Measurements from ENCODE around the gene SH3GL1. TPM values are rescaled to one million over a fixed set of nuclear protein-coding genes. Genes with fewer than 3 reads are reported as not detected.
"Not testable (repeated sequence)": the region's sequence is repeated elsewhere in the genome, so short reads cannot be mapped to it uniquely, and the experiment has no call there.

The SH3GL1 gene
- total RNA-seq, 1 donor from 2014 or later: 96.6 TPM

GRCh38 chr19:4338441-4339355 lies 61.6 kb downstream of the SH3GL1 start, which contains the start of gene STAP2:
STAP2 (minus strand) TSS chr19:4338827; CDS start chr19:4338753, 74 bp downstream.
- no peak for DNase-seq (ENCODE audit: low spot score)
- peak within 1 kb of the TSS; percentile 63 for H3K4me3 Mint-ChIP-seq (ENCODE audit: unreplicated experiment)
- peak within 1 kb of the TSS; percentile 68 for H3K27ac Mint-ChIP-seq (ENCODE audit: unreplicated experiment)
- no peak for TF ChIP-seq CTCF (IDR thresholded peaks at IDR 0.05)
- no peaks in the 10 kb centered on the region for H3K27me3 Mint-ChIP-seq (ENCODE audit: low read depth)
- peaks cover 11% of the 10 kb centered on the region for H3K4me1 Mint-ChIP-seq (ENCODE audit: low read depth)
- peaks cover 3% of the 10 kb centered on the region for H3K9me3 Mint-ChIP-seq (ENCODE audit: low read depth)
- no peaks in the 10 kb centered on the region for H3K36me3 Mint-ChIP-seq (ENCODE audit: low read depth)

- H3K27me3 Mint-ChIP-seq (ENCODE audit: low read depth): no peaks in the 10 kb centered on the region
- H3K4me1 Mint-ChIP-seq (ENCODE audit: low read depth): peaks cover 11% of the 10 kb centered on the region
- H3K9me3 Mint-ChIP-seq (ENCODE audit: low read depth): peaks cover 3% of the 10 kb centered on the region
- no peak for DNase-seq (ENCODE audit: low spot score)
- no peaks in the 10 kb centered on the region for H3K36me3 Mint-ChIP-seq (ENCODE audit: low read depth)
- H3K27ac Mint-ChIP-seq (ENCODE audit: unreplicated experiment): peak overlapping the region; percentile 68
- peak overlapping the region; percentile 63 for H3K4me3 Mint-ChIP-seq (ENCODE audit: unreplicated experiment)
- no peak for TF ChIP-seq CTCF (IDR thresholded peaks at IDR 0.05)
These were observed 62.4 kb downstream of the SH3GL1 start for GRCh38 chr19:4337906-4338440.

- TF ChIP-seq CTCF (IDR thresholded peaks at IDR 0.05): no peak
- no peak overlapping the region for H3K27ac Mint-ChIP-seq (ENCODE audit: unreplicated experiment)
- H3K4me1 Mint-ChIP-seq (ENCODE audit: low read depth): peaks cover 7% of the 10 kb centered on the region
- H3K9me3 Mint-ChIP-seq (ENCODE audit: low read depth): peaks cover 3% of the 10 kb centered on the region
- H3K27me3 Mint-ChIP-seq (ENCODE audit: low read depth): no peaks in the 10 kb centered on the region
- DNase-seq (ENCODE audit: low spot score): no peak
- H3K36me3 Mint-ChIP-seq (ENCODE audit: low read depth): no peaks in the 10 kb centered on the region
- H3K4me3 Mint-ChIP-seq (ENCODE audit: unreplicated experiment): no peak overlapping the region
These were observed 65.3 kb downstream of the SH3GL1 start for GRCh38 chr19:4334929-4335570.

- no peak for DNase-seq (ENCODE audit: low spot score)
- peak overlapping the region; percentile 4 for H3K4me3 Mint-ChIP-seq (ENCODE audit: unreplicated experiment)
These were observed 70.5 kb downstream of the SH3GL1 start for GRCh38 chr19:4329858-4330257.

GRCh38 chr19:4328991-4329681 lies 71.2 kb downstream of the SH3GL1 start:
- not testable (repeated sequence) for H3K36me3 Mint-ChIP-seq (ENCODE audit: low read depth); DNase-seq (ENCODE audit: low spot score); H3K27me3 Mint-ChIP-seq (ENCODE audit: low read depth); H3K9me3 Mint-ChIP-seq (ENCODE audit: low read depth)
- H3K4me3 Mint-ChIP-seq (ENCODE audit: unreplicated experiment): peak overlapping the region; percentile 78
- H3K27ac Mint-ChIP-seq (ENCODE audit: unreplicated experiment): peak overlapping the region; percentile 17
- peaks cover 18% of the 10 kb centered on the region for H3K4me1 Mint-ChIP-seq (ENCODE audit: low read depth)

More at GRCh38 chr19:4329858-4330257, 70.5 kb downstream of the SH3GL1 start:
- no peaks in the 10 kb centered on the region for H3K27me3 Mint-ChIP-seq (ENCODE audit: low read depth)
- H3K4me1 Mint-ChIP-seq (ENCODE audit: low read depth): peaks cover 18% of the 10 kb centered on the region
- peaks cover under 1% of the 10 kb centered on the region for H3K9me3 Mint-ChIP-seq (ENCODE audit: low read depth)
- TF ChIP-seq CTCF (IDR thresholded peaks at IDR 0.05): no peak
- no peaks in the 10 kb centered on the region for H3K36me3 Mint-ChIP-seq (ENCODE audit: low read depth)
- no peak overlapping the region for H3K27ac Mint-ChIP-seq (ENCODE audit: unreplicated experiment)

All from chondrocyte (in vitro differentiated cells).